GM18502 (cell line): ENCODE measurements around the gene CKAP4.
"Not testable (repeated sequence)": the region's sequence is repeated elsewhere in the genome, so short reads cannot be mapped to it uniquely, and the experiment has no call there.

Experiments used
- ATAC-seq: cut with Tn5 transposase; IDR thresholded peaks from one replicate; pipeline ENCODE4 v1.9.1; 2021; ENCODE audit warnings: mild to moderate bottlenecking; ENCODE audit not compliant: unreplicated experiment, poor library complexity

CKAP4 gene

GRCh38 chr12:106247674-106248311, at the start of gene CKAP4:
CKAP4 (minus strand) TSS chr12:106248020; CDS start chr12:106247851, 169 bp downstream.
- peak; percentile 51 for ATAC-seq

- no peak for ATAC-seq
Measured at GRCh38 chr12:106297075-106297474, 49.3 kb upstream of the CKAP4 start.

- no peak for ATAC-seq
Measured at GRCh38 chr12:106296179-106296877, 48.5 kb upstream of the CKAP4 start.

GRCh38 chr12:106292339-106292738, 44.5 kb upstream of the CKAP4 start:
- ATAC-seq: no peak

- ATAC-seq: no peak
Measured at GRCh38 chr12:106291342-106291741, 43.5 kb upstream of the CKAP4 start.

- no peak for ATAC-seq
Measured at GRCh38 chr12:106290666-106291065, 42.8 kb upstream of the CKAP4 start.

- ATAC-seq: no peak
Measured at GRCh38 chr12:106289196-106289681, 41.4 kb upstream of the CKAP4 start.

GRCh38 chr12:106288494-106289195, 40.8 kb upstream of the CKAP4 start:
- ATAC-seq: no peak

- no peak for ATAC-seq
Measured at GRCh38 chr12:106288101-106288493, 40.3 kb upstream of the CKAP4 start.

GRCh38 chr12:106287364-106287763, 39.5 kb upstream of the CKAP4 start:
- ATAC-seq: no peak

GRCh38 chr12:106286576-106287162, 38.8 kb upstream of the CKAP4 start:
- not testable (repeated sequence) for ATAC-seq

- ATAC-seq: no peak
Measured at GRCh38 chr12:106285982-106286381, 38.2 kb upstream of the CKAP4 start.

- no peak for ATAC-seq
Measured at GRCh38 chr12:106284358-106285105, 36.7 kb upstream of the CKAP4 start.

- ATAC-seq: peak; percentile 62
Measured at GRCh38 chr12:106282457-106283097, 34.8 kb upstream of the CKAP4 start.

GRCh38 chr12:106281804-106282203, 34.0 kb upstream of the CKAP4 start:
- ATAC-seq: no peak

GRCh38 chr12:106281056-106281782, 33.4 kb upstream of the CKAP4 start:
- no peak for ATAC-seq

GRCh38 chr12:106280106-106280505, 32.3 kb upstream of the CKAP4 start:
- no peak for ATAC-seq

GRCh38 chr12:106276032-106276740, 28.4 kb upstream of the CKAP4 start:
- peak; percentile 88 for ATAC-seq
